ENCODE results near the gene PNPLA5. TPM values are rescaled to one million over a fixed set of nuclear protein-coding genes. Genes with fewer than 3 reads are reported as not detected.

The PNPLA5 gene
- total RNA-seq, 1 donor from 2014 or later, result not detected

DNA sequence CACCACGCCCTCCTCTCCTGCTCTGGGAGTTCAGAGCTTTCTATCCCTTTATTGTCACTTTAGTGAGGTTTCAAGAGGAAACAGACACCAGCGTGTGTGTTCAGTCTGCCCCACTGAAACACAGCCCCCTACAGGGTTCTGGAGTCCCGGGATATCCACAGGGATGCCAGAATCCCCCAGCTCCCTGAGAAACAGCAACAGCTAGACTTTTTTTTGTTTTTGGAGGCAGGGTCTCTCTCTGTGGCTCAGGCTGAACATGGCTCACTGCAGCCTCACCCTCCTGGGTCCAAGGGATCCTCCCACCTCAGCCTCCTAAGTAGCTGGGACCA, 39.9 kb downstream of the PNPLA5 start:
- intact Hi-C loops (cut with DNase I), result no loop called here
- H3K4me3 ChIP-seq, result no peak overlapping the region
- no peaks in the 10 kb centered on the region for H3K36me3 ChIP-seq
- no peaks in the 10 kb centered on the region for H3K27me3 ChIP-seq
- H3K9me3 ChIP-seq, result no peaks in the 10 kb centered on the region
- no peaks in the 10 kb centered on the region for H3K4me1 ChIP-seq
- no peak for TF ChIP-seq POLR2AphosphoS5 (IDR thresholded peaks at IDR 0.05; ENCODE audit: insufficient read depth in 1 of 2, low read depth in 1 of 2)
- TF ChIP-seq, protein P1, sequence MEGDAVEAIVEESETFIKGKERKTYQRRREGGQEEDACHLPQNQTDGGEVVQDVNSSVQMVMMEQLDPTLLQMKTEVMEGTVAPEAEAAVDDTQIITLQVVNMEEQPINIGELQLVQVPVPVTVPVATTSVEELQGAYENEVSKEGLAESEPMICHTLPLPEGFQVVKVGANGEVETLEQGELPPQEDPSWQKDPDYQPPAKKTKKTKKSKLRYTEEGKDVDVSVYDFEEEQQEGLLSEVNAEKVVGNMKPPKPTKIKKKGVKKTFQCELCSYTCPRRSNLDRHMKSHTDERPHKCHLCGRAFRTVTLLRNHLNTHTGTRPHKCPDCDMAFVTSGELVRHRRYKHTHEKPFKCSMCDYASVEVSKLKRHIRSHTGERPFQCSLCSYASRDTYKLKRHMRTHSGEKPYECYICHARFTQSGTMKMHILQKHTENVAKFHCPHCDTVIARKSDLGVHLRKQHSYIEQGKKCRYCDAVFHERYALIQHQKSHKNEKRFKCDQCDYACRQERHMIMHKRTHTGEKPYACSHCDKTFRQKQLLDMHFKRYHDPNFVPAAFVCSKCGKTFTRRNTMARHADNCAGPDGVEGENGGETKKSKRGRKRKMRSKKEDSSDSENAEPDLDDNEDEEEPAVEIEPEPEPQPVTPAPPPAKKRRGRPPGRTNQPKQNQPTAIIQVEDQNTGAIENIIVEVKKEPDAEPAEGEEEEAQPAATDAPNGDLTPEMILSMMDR (IDR thresholded peaks at IDR 0.05), result no peak
- no peak overlapping the region for H3K27ac ChIP-seq
- no peak for DNase-seq (ENCODE audit: extremely low spot score in 2 of 2)

DNA sequence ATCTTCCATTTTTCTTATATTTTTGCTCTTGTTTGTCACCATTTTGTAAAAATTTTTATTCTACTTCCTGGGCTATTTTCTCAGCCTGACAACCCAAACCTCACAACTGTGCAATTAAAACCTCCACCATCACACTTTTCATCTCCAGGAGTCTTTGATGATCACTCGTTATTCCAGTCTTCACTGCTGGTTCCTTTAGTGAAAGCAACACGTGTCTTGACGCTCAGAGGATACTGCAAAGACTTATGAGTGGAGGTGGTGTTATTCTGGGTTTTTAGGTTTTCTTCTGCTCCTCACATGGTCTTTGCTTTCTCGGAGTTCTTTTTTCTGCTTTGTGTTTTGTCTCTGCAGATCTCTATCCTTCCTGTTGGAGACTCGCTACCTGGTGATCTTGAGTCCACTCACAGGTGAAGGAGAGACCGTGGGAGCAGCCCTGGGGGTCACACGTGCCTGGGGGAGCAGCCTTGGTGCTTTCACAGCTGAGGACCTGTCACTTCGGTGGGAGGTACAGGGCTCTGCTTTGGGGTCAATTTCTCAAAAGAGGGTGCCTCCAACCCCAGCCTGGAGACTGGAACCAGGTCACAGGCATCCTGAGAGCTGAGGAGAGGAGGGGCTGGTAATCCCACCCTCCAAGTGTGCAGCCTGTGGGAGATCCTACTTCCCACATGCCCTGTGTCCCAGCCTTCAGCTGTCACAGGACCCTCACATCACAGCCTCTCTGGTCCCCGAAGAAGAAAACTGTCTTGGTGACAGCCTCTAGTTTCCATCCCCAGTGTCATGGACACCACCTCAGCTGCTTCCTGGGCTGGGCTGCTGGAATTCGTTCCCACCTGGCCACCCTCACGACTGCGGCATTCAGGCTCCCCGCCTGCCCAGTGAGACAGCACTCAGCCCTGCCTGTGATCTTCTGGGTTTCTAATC, 40.5 kb downstream of the PNPLA5 start:
- H3K36me3 ChIP-seq, result no peaks in the 10 kb centered on the region
- no peak overlapping the region for H3K27ac ChIP-seq
- H3K9me3 ChIP-seq, result no peaks in the 10 kb centered on the region
- TF ChIP-seq, protein P1 (IDR thresholded peaks at IDR 0.05), result no peak
- no peak for TF ChIP-seq POLR2AphosphoS5 (IDR thresholded peaks at IDR 0.05; ENCODE audit: insufficient read depth in 1 of 2, low read depth in 1 of 2)
- no peak for TF ChIP-seq POLR2A (IDR thresholded peaks at IDR 0.05)
- no peaks in the 10 kb centered on the region for H3K4me1 ChIP-seq
- DNase-seq (ENCODE audit: extremely low spot score in 2 of 2), result no peak
- H3K4me3 ChIP-seq, result no peak overlapping the region
- H3K27me3 ChIP-seq, result no peaks in the 10 kb centered on the region
- intact Hi-C loops (cut with DNase I), result no loop called here

DNA sequence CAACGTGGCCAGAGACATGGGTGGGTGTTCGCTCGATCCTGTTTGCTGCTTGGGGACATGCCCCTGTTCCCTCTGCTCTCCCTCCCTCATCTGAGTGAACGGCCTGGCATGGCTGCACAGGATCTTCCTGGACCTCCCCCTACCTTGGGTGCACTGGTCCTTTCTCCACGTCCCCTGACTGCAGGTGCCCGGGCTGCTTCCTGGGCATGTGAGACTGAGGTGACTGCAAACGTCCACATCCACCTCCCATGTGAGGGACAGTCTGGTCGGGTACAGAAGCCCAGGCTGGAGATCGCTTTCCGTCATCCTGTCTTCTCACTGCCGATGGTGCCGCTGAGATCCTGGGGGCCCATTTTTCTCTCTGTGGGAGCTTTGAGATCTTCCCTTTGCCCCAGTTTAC, 41.3 kb downstream of the PNPLA5 start:
- Histone ChIP-seq H3K27ac (no peak overlapping the region), H3K36me3 (no peaks in the 10 kb centered on the region), H3K9me3 (no peaks in the 10 kb centered on the region), H3K4me1 (no peaks in the 10 kb centered on the region), H3K27me3 (no peaks in the 10 kb centered on the region), H3K4me3 (no peak overlapping the region)
- intact Hi-C loops (cut with DNase I), result no loop called here
- no peak for DNase-seq (ENCODE audit: extremely low spot score in 2 of 2)
- TF ChIP-seq, protein P1 (IDR thresholded peaks at IDR 0.05), result no peak
- no peak for TF ChIP-seq POLR2AphosphoS5 (IDR thresholded peaks at IDR 0.05; ENCODE audit: insufficient read depth in 1 of 2, low read depth in 1 of 2)
- no peak for TF ChIP-seq POLR2A (IDR thresholded peaks at IDR 0.05)

DNA sequence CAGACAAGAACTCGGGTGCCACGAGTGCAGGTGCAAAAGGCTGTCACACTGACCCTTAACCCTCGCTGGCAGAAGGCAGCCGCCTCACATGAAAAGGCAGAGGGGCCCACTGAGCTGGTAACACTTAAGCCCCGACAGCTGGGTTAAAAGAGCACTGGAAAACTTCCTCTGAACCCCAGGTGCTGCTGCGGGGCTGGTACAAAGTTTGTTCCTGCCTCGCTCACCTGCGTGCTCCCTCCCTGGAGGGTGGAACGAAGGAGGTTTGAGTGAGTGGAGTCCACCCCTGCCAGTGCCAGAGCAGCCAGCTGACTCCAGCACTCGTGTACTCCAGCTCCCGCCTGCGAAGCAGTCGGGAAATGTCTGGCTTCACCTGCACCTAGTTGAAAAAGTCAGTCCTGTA, 42.1 kb downstream of the PNPLA5 start:
- H3K4me1 ChIP-seq, result no peaks in the 10 kb centered on the region
- H3K4me3 ChIP-seq, result no peak overlapping the region
- no peaks in the 10 kb centered on the region for H3K27me3 ChIP-seq
- H3K9me3 ChIP-seq, result no peaks in the 10 kb centered on the region
- no peak for DNase-seq (ENCODE audit: extremely low spot score in 2 of 2)
- no peak overlapping the region for H3K27ac ChIP-seq
- intact Hi-C loops (cut with DNase I), result no loop called here
- no peaks in the 10 kb centered on the region for H3K36me3 ChIP-seq
- TF ChIP-seq POLR2AphosphoS5 (IDR thresholded peaks at IDR 0.05; ENCODE audit: insufficient read depth in 1 of 2, low read depth in 1 of 2) (no peak), POLR2A (IDR thresholded peaks at IDR 0.05) (no peak)
- TF ChIP-seq, protein P1 (IDR thresholded peaks at IDR 0.05), result no peak

Data from vagina (tissue), 2 donors.